ENCODE results near the gene DCDC1.
"Not testable (repeated sequence)": the region's sequence is repeated elsewhere in the genome, so short reads cannot be mapped to it uniquely, and the experiment has no call there.

Gene DCDC1

DNA sequence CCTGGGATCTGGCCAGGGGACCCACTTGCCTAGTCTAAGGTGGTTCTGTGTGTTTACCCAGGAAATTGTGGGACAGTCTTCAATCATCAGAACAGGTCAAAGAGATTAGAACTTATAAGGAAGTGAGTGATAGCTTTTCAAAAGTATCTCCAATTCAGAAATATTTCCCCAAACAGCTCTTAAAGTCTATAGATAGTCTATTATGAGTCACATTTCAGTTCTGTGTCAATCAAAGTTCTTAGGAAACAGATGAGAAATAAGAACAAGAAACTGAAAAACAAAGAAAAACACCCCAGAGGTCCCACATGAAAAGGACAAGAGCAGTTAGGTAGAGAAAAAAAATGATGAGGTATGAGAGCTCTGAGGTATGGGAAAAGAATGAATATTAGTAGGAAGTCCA is 402.0 kb downstream of the DCDC1 start:
- DNase-seq = no peak

- DNase-seq = no peak
Measured at GRCh38 chr11:30960387-30960992, 409.0 kb downstream of the DCDC1 start.

DNA sequence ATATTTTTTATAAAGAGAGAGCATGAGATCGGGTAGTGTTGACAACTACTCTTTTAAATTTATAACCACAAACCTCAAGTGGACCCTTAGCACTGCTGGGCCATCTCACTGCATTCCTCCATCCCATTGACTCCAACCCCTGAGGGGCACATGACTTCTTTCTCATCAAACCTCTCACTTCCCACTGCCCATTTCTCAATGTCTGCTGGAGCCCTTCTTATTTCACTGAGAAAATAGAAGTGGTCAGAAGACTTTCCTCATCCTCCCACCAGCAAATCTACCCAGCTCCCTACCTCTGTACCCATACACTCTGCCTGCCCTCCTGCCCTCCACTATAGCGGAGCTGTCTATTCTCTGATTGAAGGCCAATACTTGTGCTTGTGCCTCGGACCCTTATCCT is 412.8 kb downstream of the DCDC1 start:
- DNase-seq = no peak

DNA sequence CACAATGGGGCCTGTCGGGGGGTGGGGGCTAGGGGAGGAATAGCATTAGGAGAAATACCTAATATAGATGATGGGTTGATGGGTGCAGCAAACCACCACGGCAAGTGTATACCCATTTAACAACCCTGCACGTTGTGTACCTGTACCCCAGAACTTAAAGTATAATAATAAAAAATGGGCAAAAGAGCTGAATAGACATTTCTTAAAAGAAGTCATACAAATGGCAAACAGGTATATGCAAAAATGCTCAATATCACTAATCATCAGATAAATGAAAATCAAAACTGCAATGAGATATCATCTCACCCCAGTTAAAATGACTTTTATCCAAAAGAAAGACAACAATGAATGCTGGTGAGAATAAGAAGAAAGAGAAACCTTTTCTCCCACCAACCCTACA is 419.7 kb downstream of the DCDC1 start:
- DNase-seq = no peak

GRCh38 chr11:30947715-30948114 is 421.8 kb downstream of the DCDC1 start:
- not testable (repeated sequence) for DNase-seq

GRCh38 chr11:30938810-30939209 is 430.7 kb downstream of the DCDC1 start:
- DNase-seq = no peak

- DNase-seq = no peak
Measured at GRCh38 chr11:30938171-30938570, 431.4 kb downstream of the DCDC1 start.

DNA sequence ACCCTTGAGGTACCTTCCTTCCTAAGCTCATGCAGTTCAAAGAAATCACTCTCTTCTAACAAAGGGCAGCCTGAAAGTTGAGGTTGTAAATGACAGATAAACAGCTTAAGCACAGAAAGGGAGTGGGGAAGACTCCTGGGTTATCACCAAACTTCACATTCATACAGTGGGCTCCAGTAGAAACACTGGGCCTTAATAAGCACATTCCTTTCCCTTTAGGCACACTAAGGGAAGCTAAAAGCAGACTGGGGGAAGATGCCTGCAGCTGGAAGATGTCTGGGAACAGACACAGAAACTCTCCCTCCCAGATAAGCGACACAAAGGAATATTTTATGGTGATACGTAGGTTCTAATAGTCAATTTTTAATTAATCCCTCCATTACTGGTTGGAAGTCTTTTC is 433.0 kb downstream of the DCDC1 start:
- DNase-seq = no peak

- DNase-seq = no peak
Measured at GRCh38 chr11:30935861-30936260, 433.7 kb downstream of the DCDC1 start.

DNA sequence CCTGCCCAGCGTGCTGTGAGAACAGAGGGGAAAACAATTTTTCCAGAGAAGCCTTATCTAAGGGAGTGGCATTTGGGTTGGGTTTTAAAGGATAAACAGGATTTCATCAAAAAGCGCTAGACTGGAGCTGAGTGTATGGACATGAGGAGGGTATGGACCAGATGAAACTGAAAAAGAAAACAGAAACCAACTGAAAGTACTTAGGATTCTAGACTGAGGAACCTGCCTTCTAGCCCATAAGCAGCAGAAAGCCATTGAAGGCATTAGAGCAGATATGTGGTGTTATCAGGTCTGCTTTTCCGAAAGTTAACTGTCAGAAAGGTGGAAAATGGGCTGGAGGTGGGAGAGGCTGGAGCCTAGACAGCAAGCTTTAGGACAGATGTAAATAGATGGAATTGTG is 443.4 kb downstream of the DCDC1 start:
- no peak for DNase-seq

DNA sequence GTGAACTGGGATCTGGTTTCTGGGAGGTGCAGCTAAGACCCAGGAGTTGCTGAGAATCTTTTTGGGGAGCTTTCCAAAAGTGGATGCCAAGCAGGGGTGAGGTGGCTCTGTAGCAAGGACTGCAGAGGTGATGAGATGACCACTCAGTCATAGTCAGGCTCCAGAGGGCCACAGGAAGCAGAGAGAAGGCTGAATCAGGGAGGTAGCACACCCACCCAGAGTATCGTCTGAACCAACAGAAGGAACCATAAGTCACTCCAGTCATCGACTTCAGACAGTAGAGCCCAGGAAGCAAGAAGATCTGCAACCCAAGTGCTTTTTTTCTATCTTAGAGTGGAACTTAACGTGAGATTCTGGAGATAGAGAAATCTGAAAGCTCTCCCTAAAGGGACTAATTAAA is 447.7 kb downstream of the DCDC1 start:
- DNase-seq = no peak

GRCh38 chr11:30919389-30920152 is 450.0 kb downstream of the DCDC1 start:
- DNase-seq = no peak

DNA sequence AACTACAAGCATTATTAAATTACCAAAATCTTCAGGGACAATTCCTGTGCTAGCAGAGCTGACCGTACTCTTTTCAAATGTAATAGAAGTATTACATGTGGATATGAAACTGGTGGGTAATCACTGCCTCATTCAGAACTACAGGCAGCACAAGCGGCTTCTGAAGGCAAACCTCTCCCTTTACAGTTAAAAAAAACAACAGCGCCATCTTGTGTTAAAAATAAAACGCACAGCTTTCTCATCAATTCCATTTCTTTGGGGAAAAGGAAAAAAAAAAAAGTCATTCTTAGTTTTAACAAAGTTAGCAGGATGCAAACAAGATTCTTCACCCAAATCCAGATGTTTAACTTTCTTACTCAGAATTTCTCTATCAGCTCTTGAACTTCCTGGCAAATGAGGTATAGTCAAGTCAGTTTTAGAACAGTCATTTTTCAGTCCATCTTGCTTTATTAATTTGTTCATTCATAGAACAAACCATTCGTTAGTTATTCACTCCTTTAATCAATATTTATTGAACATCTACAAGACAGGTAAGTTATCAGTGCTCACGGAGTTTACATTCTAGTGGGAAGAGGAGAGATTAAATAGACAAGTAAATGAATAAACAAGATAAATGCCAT is 451.6 kb downstream of the DCDC1 start:
- DNase-seq = no peak

GRCh38 chr11:30917266-30917665 is 452.3 kb downstream of the DCDC1 start:
- DNase-seq = no peak

DNA sequence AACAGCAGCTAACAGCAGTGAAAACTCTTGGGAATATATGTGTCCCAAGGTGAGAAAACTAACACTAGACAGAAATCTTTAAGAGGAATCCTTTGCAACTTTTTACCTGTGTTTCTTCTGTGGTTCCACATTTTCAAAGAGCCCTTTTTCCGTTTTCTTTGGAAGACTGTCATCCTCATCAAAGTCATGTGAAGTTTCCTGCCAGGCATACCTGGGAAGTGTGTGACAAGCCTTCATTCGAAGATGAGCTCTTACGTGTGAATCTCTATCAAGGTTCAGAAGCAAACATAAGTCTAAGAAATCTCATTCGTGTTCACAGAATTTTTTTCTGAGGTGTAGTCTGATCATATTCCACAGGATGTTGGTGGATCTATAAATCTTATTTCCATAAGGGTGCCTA is 452.8 kb downstream of the DCDC1 start:
- DNase-seq = no peak

DNA sequence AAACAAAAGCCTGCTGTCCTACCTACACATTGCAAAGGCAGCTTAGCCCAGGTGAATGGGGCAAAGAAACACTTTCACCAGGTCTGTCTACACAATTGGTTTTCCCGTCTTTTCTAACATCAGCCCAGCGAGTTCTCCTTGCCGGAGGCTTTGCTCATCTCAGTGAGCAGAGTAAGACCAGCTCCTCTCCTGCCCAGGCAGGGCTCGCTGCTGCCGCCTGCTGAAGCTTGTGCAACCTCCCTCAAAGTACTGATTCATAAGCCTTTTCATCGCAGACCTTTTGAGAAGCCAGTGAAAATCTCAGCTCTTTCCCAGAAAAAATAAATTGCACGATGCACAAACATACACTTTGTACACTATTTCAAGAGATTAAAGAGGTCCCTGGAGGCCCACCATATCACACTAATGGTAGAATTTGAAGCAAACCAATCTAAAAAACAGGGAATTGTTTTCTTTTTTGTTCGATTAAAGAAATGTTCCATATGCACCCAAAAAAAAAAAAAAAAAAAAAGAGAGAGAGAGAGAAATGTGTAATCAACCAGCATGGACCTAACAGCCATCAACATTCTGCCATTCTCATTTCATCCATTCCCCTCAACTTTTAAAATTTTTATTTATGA is 455.3 kb downstream of the DCDC1 start:
- no peak for DNase-seq

DNA sequence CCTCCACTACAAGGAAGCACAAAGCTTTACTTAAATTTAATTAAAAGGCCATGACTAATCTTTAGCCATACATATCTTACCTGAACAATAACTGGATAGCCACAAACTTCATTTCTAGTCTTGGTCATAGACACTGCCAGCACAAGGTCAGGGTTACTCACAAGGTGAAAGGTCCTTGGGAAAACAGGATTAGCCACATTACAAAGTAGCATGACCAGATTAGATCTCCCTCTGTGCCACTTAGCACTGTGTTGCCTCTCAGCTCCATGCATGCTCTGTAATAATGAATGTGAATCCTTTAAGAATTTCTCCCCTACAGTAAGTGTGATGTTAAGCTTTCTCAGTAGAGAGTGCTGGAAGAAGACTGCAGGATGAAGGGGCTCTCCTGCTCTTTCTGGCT is 458.3 kb downstream of the DCDC1 start:
- DNase-seq = no peak

DNA sequence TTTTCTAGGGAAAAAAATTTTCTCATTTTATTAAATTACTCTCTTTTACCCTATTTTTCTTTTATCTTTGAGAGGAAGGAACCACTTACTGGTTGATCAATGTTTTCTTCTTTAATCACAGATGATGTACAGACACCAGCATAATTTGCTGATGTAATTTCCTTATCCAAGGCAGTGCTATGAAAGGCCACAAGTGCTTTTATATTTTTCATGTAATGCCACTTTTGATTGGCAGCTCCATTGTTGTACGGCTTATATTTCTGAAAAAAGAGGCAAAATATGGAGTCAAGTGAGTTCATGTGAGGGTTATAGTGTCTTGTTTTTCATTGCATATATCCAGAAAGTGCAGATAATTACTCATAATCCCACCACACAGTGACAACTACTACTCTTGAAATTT is 460.7 kb downstream of the DCDC1 start:
- no peak for DNase-seq

DNA sequence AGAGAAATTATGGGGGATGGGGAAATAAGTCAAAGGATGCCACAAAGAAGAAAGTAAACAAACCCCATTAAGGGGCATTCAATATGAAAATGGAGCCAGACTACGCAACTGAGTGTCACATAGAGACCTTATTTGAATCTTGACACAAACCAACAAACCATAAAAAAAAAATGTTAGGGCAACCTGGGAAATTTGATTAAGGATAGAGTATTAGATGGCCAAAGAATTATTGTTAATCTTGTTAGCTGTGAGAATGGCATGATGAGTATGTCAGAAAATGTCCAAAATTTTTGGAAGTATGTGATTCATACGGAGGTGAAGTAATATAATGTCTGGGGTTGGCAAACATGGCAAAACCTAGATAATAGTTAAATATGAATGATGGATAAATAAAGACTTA is 461.3 kb downstream of the DCDC1 start:
- DNase-seq = no peak

DNA sequence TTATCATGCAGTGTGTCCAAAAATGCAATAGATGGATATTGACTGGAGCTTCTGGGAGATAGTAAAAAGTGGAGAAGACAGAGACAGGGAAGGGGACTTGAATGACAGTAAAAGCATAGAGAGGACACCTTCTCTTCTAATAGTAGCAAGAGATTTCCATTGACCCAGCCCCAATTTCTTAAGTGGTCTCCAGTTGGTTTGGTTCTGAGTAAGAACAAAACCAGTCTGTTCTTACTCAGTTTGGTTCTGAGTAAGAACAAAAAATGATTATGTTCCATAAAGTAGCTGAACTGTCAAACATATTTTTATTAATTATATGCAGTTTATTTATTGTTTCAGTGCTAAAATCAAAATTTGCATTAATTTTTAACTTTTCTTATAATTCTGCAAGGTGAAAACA is 466.6 kb downstream of the DCDC1 start:
- DNase-seq = no peak

DNA sequence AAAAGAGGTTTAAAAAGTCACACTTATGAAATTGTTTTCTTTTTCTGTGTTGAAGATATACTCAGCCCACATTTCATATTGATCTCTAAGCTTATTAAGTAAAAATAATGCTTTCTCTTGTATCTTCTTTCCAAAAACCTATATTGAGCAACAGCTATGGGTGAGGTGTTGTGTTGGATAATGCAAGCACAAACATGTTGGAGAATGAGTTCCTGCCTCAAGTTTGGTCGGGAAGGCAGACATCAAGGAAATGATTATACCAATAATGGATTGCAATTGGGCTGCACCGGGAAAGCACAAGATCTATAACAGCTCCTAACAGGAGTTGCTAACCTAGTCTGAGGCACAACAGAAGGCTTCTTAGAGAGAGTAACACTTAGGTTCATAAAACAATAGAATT is 474.5 kb downstream of the DCDC1 start:
- no peak for DNase-seq

DNA sequence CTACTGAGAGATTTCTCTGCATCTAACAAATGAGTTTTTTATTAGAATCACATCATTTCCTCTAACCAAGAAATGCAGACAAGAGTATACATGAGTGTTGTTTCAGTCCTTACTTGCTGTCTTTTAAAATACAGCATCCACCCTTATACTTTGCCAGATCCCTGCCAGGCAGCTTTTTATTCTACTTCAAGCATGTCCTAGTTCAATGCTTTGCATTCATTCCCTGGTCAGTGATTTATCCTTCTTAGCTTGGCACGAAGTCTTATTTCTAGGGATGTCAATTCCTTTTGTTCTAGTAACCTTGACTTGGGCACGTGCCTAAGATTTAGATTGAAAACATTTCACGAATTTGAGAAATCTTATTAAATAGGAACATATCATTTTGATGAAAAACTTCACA is 476.2 kb downstream of the DCDC1 start:
- DNase-seq = no peak

DNA sequence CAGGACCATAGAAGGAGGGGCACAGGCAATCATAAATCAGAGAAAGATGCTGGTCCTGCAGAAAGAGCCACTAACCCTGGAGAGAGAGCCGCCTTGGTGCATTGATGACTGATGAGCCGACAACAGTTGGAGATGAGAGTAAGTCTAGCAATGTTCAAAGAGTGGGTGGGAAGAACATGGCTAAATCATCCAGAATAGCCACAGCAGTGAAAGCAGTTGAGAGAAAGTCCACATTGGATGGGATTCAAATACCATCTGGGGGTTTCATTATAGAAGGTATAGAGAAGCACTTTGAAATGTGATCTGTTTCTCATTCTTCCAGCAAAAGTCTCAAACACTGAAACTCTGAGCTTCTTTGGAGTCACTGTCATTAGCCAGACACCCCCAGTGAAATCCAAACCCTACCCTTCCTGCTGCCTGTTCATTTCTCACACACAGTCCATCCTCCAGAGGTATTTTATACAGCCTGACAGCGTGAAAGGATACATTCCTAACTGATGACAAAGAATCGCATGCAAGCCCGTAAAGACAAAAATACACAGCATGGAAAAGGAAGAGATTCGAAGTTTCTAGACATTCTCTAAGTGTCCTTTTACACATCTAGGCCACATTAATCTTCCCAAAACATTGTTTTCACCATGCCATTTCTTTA is 480.3 kb downstream of the DCDC1 start:
- DNase-seq = no peak

All from activated CD4-positive, alpha-beta T cell treated with anti-CD3 and anti-CD28 coated beads for 1 hour (primary cell).